H1 (cell line): ENCODE measurements around the gene FCMR. TPM values are rescaled to one million over a fixed set of nuclear protein-coding genes. Genes with fewer than 3 reads are reported as not detected.

ENCODE experiments used
- CTBP2 ChIP-seq: IDR thresholded peaks from 2 replicates; pipeline ENCODE4 v1.7.0; 2011; ENCODE audit warnings: borderline replicate concordance, mild to moderate bottlenecking, moderate library complexity, mixed read lengths, low read length; ENCODE audit not compliant: insufficient read depth, insufficient read length
- KDM4A ChIP-seq: IDR thresholded peaks from one replicate; pipeline ENCODE4 v1.7.1; 2012; ENCODE audit warnings: low read depth, mild to moderate bottlenecking, moderate library complexity, low read length, inconsistent platforms; ENCODE audit not compliant: severe bottlenecking
- RBBP5 ChIP-seq: IDR thresholded peaks from 2 replicates; pipeline ENCODE4 v1.7.1; 2012; ENCODE audit warnings: low read depth, mild to moderate bottlenecking, inconsistent platforms, low read length, moderate library complexity, borderline replicate concordance
- SAP30 ChIP-seq: fragments of 300-600 bp; sonication (generic); IDR thresholded peaks from 2 replicates; pipeline ENCODE4 v1.7.1; 2012; ENCODE audit warnings: low read length, moderate library complexity, mild to moderate bottlenecking, inconsistent platforms; ENCODE audit not compliant: insufficient read depth, insufficient replicate concordance
- SIX5 ChIP-seq: IDR thresholded peaks from 2 replicates; pipeline ENCODE4 v1.6.1; 2011; ENCODE audit warnings: mild to moderate bottlenecking, low read depth, low read length
- polyA plus RNA-seq, 7 experiments: library from polyadenylated mRNA; depleted of rRNA in 3 of 7; stranded (reverse) in 5 of 7; unstranded in 2 of 7; fragments of >200 nt in 5 of 7; fragments of 200-250 nt in 2 of 7; gene quantifications; 1 replicate in 5 of 7; 2 replicates in 1 of 7; 4 replicates in 1 of 7; pipeline versions ENCODE4 v1.2.1 to v1.2.3, GENCODE V29; 2011 to 2013; ENCODE audit warnings: missing spikeins in 2 of 7, mixed read lengths in 2 of 7
- total RNA-seq: library from RNA; stranded (reverse); fragmentation: NEBNext Ultra II Directional; extraction: Animal tissue kit (Norgen Biotek cat#: 25700); gene quantifications from 2 replicates; pipeline ENCODE4 v1.2.1, GENCODE V29; 2021

Gene FCMR
- total and polyA plus RNA-seq, 2 of the 8 experiments (the other 6 are each of a cell fraction or from before 2014, with no cell fraction given) = 0.53 TPM; not detected in 1

DNA sequence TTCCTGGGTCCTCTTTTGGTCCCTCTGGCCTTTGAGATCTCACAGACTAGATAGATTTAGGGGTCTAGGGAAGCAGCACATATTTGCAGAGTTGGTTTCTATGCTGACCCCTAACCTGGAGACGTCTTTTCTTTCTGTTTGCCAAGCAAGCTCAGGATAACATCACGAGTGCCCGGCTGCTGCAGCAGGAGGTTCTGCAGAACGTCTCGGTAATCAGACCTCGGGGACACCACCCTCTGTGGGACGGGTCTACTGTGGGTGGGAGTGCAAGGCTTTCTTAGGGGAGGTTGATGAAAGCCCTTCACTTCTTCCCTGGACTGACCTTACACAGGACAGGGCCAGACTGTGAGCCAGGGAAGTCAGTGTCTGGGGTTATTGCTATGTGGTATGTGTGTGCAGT lies 21.6 kb downstream of the FCMR start (continued):
- TF ChIP-seq CTBP2 (no peak), SAP30 (no peak), RBBP5 (no peak), KDM4A (no peak), SIX5 (no peak)
